K562 (cell line): ENCODE results near the gene JRKL. TPM values are rescaled to one million over a fixed set of nuclear protein-coding genes. Genes with fewer than 3 reads are reported as not detected.
"Not testable (repeated sequence)": the region's sequence is repeated elsewhere in the genome, so short reads cannot be mapped to it uniquely, and the experiment has no call there.

Source experiments
- ATAC-seq: fragments of 200-7000 bp; cut with Tn5 transposase; 3 replicates; pipeline ENCODE4 v1.9.1; 2020; ENCODE audit warnings: moderate library complexity
- BruUV-seq: library from RNA; stranded (reverse); fragments of 400-500 nt; replicated peaks from 2 replicates; lab custom pipeline; 2021; lab: Mats Ljungman, UMichigan
- CTCF ChIA-PET: fragments of 300-600 bp; formaldehyde crosslinking; extraction: SDS; loops from one replicate; lab custom pipeline; 2021; ENCODE audit warnings: low intra/inter-chr PET ratio; lab: Yijun Ruan, JAX
- POLR2A ChIA-PET: fragments of 300-600, 350-650 bp; sonication (Branson Sonifier 250); formaldehyde crosslinking; extraction: SDS; loops from one replicate; lab custom pipeline; 2021; ENCODE audit warnings: antibody characterized with exemption, inconsistent platforms; lab: Yijun Ruan, JAX
- DNase-seq, 4 experiments: peaks; one replicate each; pipeline versions ENCODE4 v3.0.0 to v3.0.0-alpha.2; 2011 to 2018; ENCODE audit warnings: low spot score in 3 of 4, mixed read lengths in 3 of 4; ENCODE audit errors: extremely low read depth in 1 of 4
- FAIRE-seq: peaks from 2 replicates; lab custom pipeline; 2011; peaks lifted over from hg19 to GRCh38; lab: Jason Lieb, UNC
- H2AFZ ChIP-seq: 2 replicates; pipeline ENCODE4 v1.6.0; 2011; ENCODE audit warnings: low read depth, low read length, control low read depth, inconsistent platforms
- H3K27ac ChIP-seq: fragments of 200-600 bp; 3 replicates; pipeline ENCODE4 v1.8.0; 2011; ENCODE audit warnings: low read depth, mild to moderate bottlenecking, control low read depth, inconsistent platforms, low read length, moderate library complexity, mixed read lengths; ENCODE audit errors: extremely low read depth
- H3K27me3 ChIP-seq, 2 experiments: fragments of 300-600 bp in 1 of 2; 2 replicates in 1 of 2; 3 replicates in 1 of 2; pipeline versions ENCODE4 v1.6.0 to v1.8.0; 2011; ENCODE audit warnings: inconsistent platforms in 2 of 2, low read length in 2 of 2, mild to moderate bottlenecking in 1 of 2, mixed read lengths in 1 of 2, moderate library complexity in 1 of 2; ENCODE audit not compliant: control insufficient read depth in 2 of 2, insufficient read depth in 2 of 2
- H3K36me3 ChIP-seq: fragments of 300-600 bp; 3 replicates; pipeline ENCODE4 v1.8.0; 2011; ENCODE audit warnings: mild to moderate bottlenecking, low read length, inconsistent platforms; ENCODE audit not compliant: control insufficient read depth, insufficient read depth
- H3K4me1 ChIP-seq, 2 experiments: fragments of 200-600 bp in 1 of 2; replicated peaks in 1 of 2; 2 replicates in 1 of 2; 3 replicates in 1 of 2; pipeline versions ENCODE4 v1.5.1 to v1.8.0; 2011; ENCODE audit warnings: inconsistent platforms in 2 of 2, low read length in 2 of 2, mild to moderate bottlenecking in 1 of 2, mixed read lengths in 1 of 2, moderate library complexity in 1 of 2; ENCODE audit not compliant: control insufficient read depth in 2 of 2, insufficient read depth in 2 of 2
- H3K4me2 ChIP-seq: 2 replicates; pipeline ENCODE4 v1.6.1; 2011; ENCODE audit warnings: low read length, control low read depth, inconsistent platforms, mixed read lengths; ENCODE audit not compliant: insufficient read depth
- H3K4me3 ChIP-seq: fragments of 200-600 bp; sonication (generic), shearing (Covaris generic); 2 replicates; pipeline ENCODE4 v1.5.1; 2016; ENCODE audit warnings: control low read depth, inconsistent platforms
- H3K79me2 ChIP-seq: fragments of 200-600 bp; 3 replicates; pipeline ENCODE4 v1.8.0; 2011; ENCODE audit warnings: low read length, inconsistent platforms; ENCODE audit not compliant: control insufficient read depth, insufficient read depth
- H3K9ac ChIP-seq, 2 experiments: 2 replicates each; pipeline versions ENCODE4 v1.6.0 to v1.6.1; 2011; ENCODE audit warnings: low read depth in 2 of 2, low read length in 2 of 2, control low read depth in 1 of 2, inconsistent platforms in 1 of 2, mild to moderate bottlenecking in 1 of 2, mixed read lengths in 1 of 2; ENCODE audit not compliant: insufficient read depth in 1 of 2
- H3K9me1 ChIP-seq: one replicate; pipeline ENCODE4 v1.6.0; 2011; ENCODE audit warnings: inconsistent platforms, mild to moderate bottlenecking, low read length, moderate library complexity; ENCODE audit not compliant: control insufficient read depth, insufficient read depth
- H3K9me3 ChIP-seq: replicated peaks from 2 replicates; pipeline ENCODE4 v1.5.1; 2011; ENCODE audit warnings: low read depth, low read length, inconsistent platforms; ENCODE audit not compliant: control insufficient read depth, insufficient read depth
- H4K20me1 ChIP-seq: replicated peaks from 2 replicates; pipeline ENCODE4 v1.6.1; 2011; ENCODE audit warnings: low read length, inconsistent platforms, mixed read lengths; ENCODE audit not compliant: control insufficient read depth, insufficient read depth
- NR2F6 ChIP-seq: fragments of 450-650 bp; formaldehyde crosslinking; IDR thresholded peaks from 2 replicates; pipeline ENCODE4 v1.4.0; 2020; ENCODE audit warnings: mild to moderate bottlenecking
- XRCC4 ChIP-seq: IDR thresholded peaks from one replicate; pipeline ENCODE4 v1.6.1; 2011; ENCODE audit not compliant: insufficient read depth, insufficient read length; ENCODE audit errors: extremely low read depth
- ZNF146 ChIP-seq: IDR thresholded peaks from one replicate; pipeline ENCODE4 v1.6.1; 2018; ENCODE audit warnings: missing compliant biosample characterization; ENCODE audit not compliant: unreplicated experiment
- ZNF324 ChIP-seq: fragments of 250-450 bp; sonication (Bioruptor Pico); IDR thresholded peaks from 2 replicates; pipeline ENCODE4 v1.4.0; 2020; ENCODE audit warnings: mild to moderate bottlenecking
- WGBS: fragments of 100-300 bp; shearing (Covaris generic); methylation state at CpG from one replicate; pipeline ENCODE4 v1.1.6; 2016; ENCODE audit warnings: low coverage, mixed read lengths; ENCODE audit not compliant: insufficient coverage; ENCODE audit errors: missing lambda C conversion rate; 5-methylcytosine and 5-hydroxymethylcytosine counted together
- in situ Hi-C: fragments of 300-500 bp; cut with MboI; formaldehyde crosslinking; loops from 4 replicates; pipeline ENCODE4 v1.15.0; 2018; ENCODE audit warnings: inconsistent platforms, mixed read lengths
- intact Hi-C: fragments of 100-400 bp; cut with micrococcal nuclease; formaldehyde crosslinking; loops from 2 replicates; pipeline ENCODE4 v1.14.2; 2022
- microRNA counts: library from miRNA; unstranded; fragments of <30 nt; microRNA quantifications from one replicate; lab custom pipeline; 2016
- microRNA-seq: library from miRNA; unstranded; fragments of <30 nt; microRNA quantifications from one replicate; pipeline ENCODE4, GENCODE V29; 2018; ENCODE audit warnings: borderline microRNAs expressed
- polyA plus RNA-seq, 8 experiments: library from polyadenylated mRNA; depleted of rRNA in 4 of 8; stranded (reverse) in 5 of 8; unstranded in 3 of 8; fragments of >200 nt; fragmentation: Nextera tagmentation in 2 of 8; fragmentation: Illumina TruSeq in 1 of 8; extraction: Ambion mirVana in 2 of 8; extraction: Trizol in 1 of 8; gene quantifications; 2 replicates each; pipeline versions ENCODE4 v1.2.1 to v1.2.3, GENCODE V29; 2011 to 2014; ENCODE audit warnings: inconsistent platforms in 1 of 8, missing spikeins in 1 of 8
- small RNA-seq: library from RNA; depleted of rRNA; stranded (forward); fragments of <200 nt; gene quantifications from one replicate; pipeline ENCODE3, GENCODE V24; 2014
- total RNA-seq, 7 experiments: library from RNA; depleted of rRNA in 6 of 7; stranded (reverse); fragments of >200 nt in 6 of 7; fragmentation: Illumina TruSeq in 2 of 7; extraction: Trizol in 2 of 7; gene quantifications; 2 replicates each; pipeline versions ENCODE4 v1.2.1 to v1.2.3, GENCODE V29; 2011 to 2021; ENCODE audit warnings: low replicate concordance in 1 of 7

JRKL gene
- total and polyA plus RNA-seq, 9 of the 15 experiments (the other 6 are each of a cell fraction or from before 2014, with no cell fraction given): 4.5 to 14.8 (median 8.5) TPM

- H3K36me3 ChIP-seq: no peaks in the 10 kb centered on the region
- no peak overlapping the region for H3K9ac ChIP-seq
- DNase-seq (no peak), FAIRE-seq (no peak), ATAC-seq (no peak)
- TF ChIP-seq NR2F6 (CRISPR knock-in tag): no peak
- TF ChIP-seq XRCC4: no peak
- peak; percentile 78 for TF ChIP-seq ZNF324 (CRISPR knock-in tag)
- no TSS peak for BruUV-seq
- ChIA-PET CTCF (no interaction called here), POLR2A (no interaction called here)
- WGBS: 10% methylated on average over 3 of the region's 3 CpGs
- H3K27ac ChIP-seq: no peak overlapping the region
- H3K4me3 ChIP-seq: no peak overlapping the region
- no peaks in the 10 kb centered on the region for H3K79me2 ChIP-seq
- no peak overlapping the region for H3K4me2 ChIP-seq
- no peaks in the 10 kb centered on the region for H3K9me1 ChIP-seq
- in situ Hi-C loops: no loop called here
- H4K20me1 ChIP-seq: no peaks in the 10 kb centered on the region
- H3K27me3 ChIP-seq: no peaks in the 10 kb centered on the region
- no peaks in the 10 kb centered on the region for H3K9me3 ChIP-seq
- H2AFZ ChIP-seq: no peak overlapping the region
- intact Hi-C loops: no loop called here
- no peaks in the 10 kb centered on the region for H3K4me1 ChIP-seq
Measured at GRCh38 chr11:96430668-96431067, 40.9 kb downstream of the JRKL start.

GRCh38 chr11:96432654-96433053 is 42.8 kb downstream of the JRKL start:
- intact Hi-C loops: not testable (repeated sequence)

More at GRCh38 chr11:96432654-96433053, 42.8 kb downstream of the JRKL start:
- BruUV-seq, in situ Hi-C loops, ATAC-seq, H3K9ac ChIP-seq, DNase-seq, H3K4me3 ChIP-seq, H3K4me1 ChIP-seq, H3K9me1 ChIP-seq, H3K79me2 ChIP-seq, H4K20me1 ChIP-seq, H3K27ac ChIP-seq, H3K27me3 ChIP-seq, FAIRE-seq, H2AFZ ChIP-seq, CTCF ChIA-PET, H3K9me3 ChIP-seq, H3K4me2 ChIP-seq, H3K36me3 ChIP-seq: not testable (repeated sequence)
- peak; percentile 53 for TF ChIP-seq ZNF146 (CRISPR knock-in tag)
- POLR2A ChIA-PET: interaction anchor here (0.8 kb wide), 1 partner anchor 15 kb away, joined by 4 read pairs; no protein-coding TSS in a partner anchor

MicroRNAs within 50 kb of the gene (microRNA counts, 767-probe panel; counts per million panel counts)
- 1,983 counts per million, percentile 51 among the panel's probes with 10 or more counts for microRNA hsa-miR-1260b (lab: Ali Mortazavi, UCI)

Small RNAs within 50 kb of the gene (microRNA-seq; reads per million reads assigned to microRNA genes)
- not detected for gene MIR1260B

Small RNAs within 50 kb of the gene (small RNA-seq; reads per million reads assigned to genes)
- not detected for gene MIR1260B

Other genes with a start within 250 kb of the JRKL start
- 5.1 and 5.2 TPM in 2 replicates for gene MAML2, start 46.8 kb upstream of the JRKL start, total RNA-seq (2014; rRNA removed)
- gene MAML2, start 46.8 kb upstream of the JRKL start, total RNA-seq (2014; rRNA removed; fragmentation: Illumina TruSeq; extraction: Trizol): 4.6 and 5.5 TPM in 2 replicates
- gene MAML2, start 46.8 kb upstream of the JRKL start, total RNA-seq (2015; rRNA removed; fragmentation: Illumina TruSeq; extraction: Trizol): 5.7 and 6.0 TPM in 2 replicates
- gene MAML2, start 46.8 kb upstream of the JRKL start, total RNA-seq (2021): 6.2 and 6.6 TPM in 2 replicates
- gene MAML2, start 46.8 kb upstream of the JRKL start, polyA plus RNA-seq (2011; rRNA removed): 4.0 and 4.2 TPM in 2 replicates
- gene MAML2, start 46.8 kb upstream of the JRKL start, polyA plus RNA-seq (2014; fragmentation: Illumina TruSeq; extraction: Trizol): 5.9 and 6.8 TPM in 2 replicates
- gene MAML2, start 46.8 kb upstream of the JRKL start, polyA plus RNA-seq (2014; fragmentation: Nextera tagmentation; extraction: Ambion mirVana): 1 to 10 TPM in 1 of 2 experiments, under 1 TPM in 1; 0.79 to 1.5 TPM
- 3.2 and 4.8 TPM in 2 replicates for gene MAML2, start 46.8 kb upstream of the JRKL start, polyA plus RNA-seq (2014; rRNA removed)
- gene CCDC82, start 101 bp upstream of the JRKL start, total RNA-seq (2014; rRNA removed): 10.3 and 12.5 TPM in 2 replicates
- gene CCDC82, start 101 bp upstream of the JRKL start, total RNA-seq (2014; rRNA removed; fragmentation: Illumina TruSeq; extraction: Trizol): 24.5 and 36.9 TPM in 2 replicates
- gene CCDC82, start 101 bp upstream of the JRKL start, total RNA-seq (2015; rRNA removed; fragmentation: Illumina TruSeq; extraction: Trizol): 23.7 and 25.7 TPM in 2 replicates
- 16.2 and 16.5 TPM in 2 replicates for gene CCDC82, start 101 bp upstream of the JRKL start, total RNA-seq (2021)
- 17.5 and 21.8 TPM in 2 replicates for gene CCDC82, start 101 bp upstream of the JRKL start, polyA plus RNA-seq (2011; rRNA removed)
- gene CCDC82, start 101 bp upstream of the JRKL start, polyA plus RNA-seq (2014; fragmentation: Illumina TruSeq; extraction: Trizol): 44.0 and 51.3 TPM in 2 replicates
- 10 to 100 TPM; 23.7 to 24.7 TPM for gene CCDC82, start 101 bp upstream of the JRKL start, polyA plus RNA-seq (2014; fragmentation: Nextera tagmentation; extraction: Ambion mirVana)
- gene CCDC82, start 101 bp upstream of the JRKL start, polyA plus RNA-seq (2014; rRNA removed): 37.2 and 45.7 TPM in 2 replicates